NCI-H1092 (cell line): ENCODE results near the gene AGFG1.
"Not testable (repeated sequence)": the region's sequence is repeated elsewhere in the genome, so short reads cannot be mapped to it uniquely, and the experiment has no call there.

Experiments
- DNase-seq: peaks from one replicate; lab custom pipeline; 2025; lab: John Stamatoyannopoulos, UW

Gene AGFG1

DNA sequence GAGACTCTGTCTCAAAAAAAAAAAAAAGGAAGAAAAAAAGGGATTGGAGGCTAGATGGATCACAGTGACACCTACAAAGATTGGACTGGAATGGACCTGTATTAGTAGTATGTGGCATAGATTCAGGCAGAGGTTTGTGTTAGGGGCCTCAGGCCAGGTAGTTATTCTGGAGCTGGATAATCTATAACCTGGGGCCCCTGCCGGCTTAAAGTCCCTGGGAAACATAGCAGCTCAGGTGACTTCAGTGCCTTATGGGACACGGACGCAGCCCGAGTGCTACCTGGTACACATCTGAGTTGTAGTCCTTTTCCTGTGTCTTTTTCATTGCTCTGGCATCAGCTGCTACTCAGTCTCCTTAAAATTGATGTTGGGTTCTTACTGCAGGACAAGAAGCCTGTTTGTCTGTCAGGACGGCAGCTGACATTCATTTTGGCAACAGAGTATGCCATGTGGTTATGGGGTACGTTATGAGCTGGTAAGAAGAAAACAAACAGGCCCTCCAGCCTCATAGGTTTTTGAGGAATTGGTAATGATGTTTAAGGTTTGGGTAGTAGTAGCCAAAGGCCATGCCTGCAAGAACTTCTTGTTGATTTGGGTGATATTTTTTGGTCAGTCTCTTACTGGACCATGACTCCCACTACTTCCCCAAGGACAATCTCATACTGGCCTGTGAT is 27.8 kb downstream of the AGFG1 start:
- DNase-seq, result no peak

DNA sequence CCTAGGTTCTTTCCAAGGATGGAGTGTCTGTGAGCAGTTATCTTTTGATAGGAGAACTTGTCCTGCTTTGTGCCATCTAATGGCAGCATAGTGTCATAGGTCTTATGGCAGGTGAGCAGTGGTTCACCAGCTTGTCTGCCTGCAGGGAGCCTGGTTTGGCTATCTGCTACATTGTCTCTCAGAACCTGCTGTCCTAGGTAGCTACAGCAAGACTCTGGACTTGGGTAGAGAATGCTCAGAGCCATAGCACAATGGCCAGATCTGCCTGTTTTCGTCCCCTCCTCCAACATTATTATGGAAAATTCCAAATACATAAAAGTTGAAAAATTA is 28.3 kb downstream of the AGFG1 start:
- no peak for DNase-seq

DNA sequence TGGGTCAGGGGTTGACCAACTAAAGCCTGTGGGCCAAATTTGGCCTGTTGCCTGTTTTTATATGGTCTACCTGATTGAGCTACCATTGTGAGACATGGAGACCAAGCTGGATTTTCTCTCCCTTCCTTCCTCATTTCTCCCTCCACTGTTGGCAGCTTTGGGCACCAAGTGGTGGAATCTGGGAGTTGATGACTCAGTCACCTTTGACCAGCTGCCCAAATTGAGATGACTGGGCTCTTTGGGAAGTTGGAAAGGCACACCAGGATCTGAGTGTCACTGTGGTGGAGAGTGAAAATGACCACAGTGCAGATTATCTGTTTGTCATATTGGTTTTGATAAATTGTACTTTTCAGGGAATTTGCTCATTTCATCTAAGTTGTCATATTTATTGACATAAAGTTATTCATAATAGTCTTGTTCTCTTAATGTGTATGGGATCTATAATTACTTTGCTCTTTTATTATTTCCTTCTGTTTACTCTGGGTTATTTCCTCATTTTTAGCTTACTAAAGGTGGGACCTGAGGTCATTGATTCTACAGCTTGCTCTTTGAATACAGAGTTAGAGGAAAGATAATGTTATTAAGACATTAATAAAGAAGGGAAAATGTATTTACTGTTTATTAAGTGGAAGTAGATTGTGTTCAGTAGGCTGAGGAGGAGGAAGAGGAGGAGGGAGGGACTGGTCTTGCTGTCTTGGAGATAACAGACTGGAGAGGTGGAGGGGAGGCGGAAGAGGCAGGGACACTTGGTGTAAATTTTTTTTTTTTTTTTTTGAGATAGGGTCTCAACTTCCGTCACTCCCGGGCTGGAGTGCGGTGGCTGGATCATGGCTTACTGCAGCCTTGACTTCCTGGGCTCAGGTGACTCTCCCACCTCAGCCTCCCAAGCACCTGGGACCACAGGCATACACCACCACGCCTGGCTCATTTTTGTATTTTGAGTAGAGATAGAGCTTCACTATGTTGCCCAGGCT is 31.8 kb downstream of the AGFG1 start:
- no peak for DNase-seq

DNA sequence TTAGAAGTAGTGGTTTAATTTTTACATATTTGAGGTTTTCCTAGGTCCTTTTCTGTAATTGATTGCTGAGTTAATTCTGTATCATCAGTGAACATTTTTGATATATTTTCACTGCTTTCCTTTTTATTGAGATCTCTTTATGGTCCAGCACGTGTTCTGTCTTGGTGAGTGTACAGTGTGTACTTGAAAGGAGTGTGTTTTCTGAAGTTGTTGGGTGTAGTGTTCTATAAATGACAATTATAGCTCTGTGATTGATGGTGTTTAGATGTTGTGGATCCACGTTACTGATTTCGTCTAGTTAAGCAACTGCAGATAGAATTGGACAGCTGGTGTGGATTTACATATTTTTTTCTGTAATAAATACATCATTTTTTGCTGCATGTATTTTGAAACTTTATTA is 32.7 kb downstream of the AGFG1 start:
- no peak for DNase-seq

DNA sequence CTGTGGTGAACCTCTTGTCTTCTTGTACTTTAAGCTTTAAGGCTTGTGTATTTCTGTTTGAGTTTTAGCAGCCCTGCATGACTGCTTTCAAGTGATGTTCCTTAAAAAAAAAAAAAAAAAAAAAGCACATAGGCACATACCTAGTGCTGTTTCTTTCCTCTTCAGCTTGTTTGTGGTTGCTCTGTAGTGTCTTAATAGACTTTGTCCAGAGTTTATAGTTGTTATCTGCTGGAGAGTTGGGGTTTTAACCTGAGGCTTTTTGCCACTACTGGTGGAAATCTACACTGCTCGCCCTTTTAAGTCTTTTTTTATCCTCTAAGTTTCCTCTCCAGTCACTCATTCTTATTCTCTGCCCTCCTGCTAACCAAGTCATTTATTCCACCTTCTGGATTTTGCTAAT is 34.5 kb downstream of the AGFG1 start:
- DNase-seq, result no peak

DNA sequence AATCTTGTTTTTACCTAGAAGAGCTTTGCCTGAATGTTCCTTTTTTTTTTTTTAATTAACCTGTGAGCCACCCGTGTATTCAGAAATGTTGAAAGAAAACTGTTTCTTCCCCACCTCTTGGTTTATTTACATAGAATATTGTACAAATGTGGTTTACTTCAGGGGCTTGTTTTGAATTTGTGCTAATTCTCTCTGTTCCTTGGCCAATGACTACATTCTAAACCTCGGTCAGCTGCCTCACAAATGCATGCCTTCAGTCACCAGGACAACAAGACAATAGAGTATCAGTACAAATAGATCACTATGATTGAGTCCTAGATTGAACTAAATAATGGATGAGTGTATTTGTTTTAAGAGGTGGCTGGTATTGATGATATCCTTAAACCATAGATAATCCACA is 36.0 kb downstream of the AGFG1 start:
- DNase-seq, result no peak

DNA sequence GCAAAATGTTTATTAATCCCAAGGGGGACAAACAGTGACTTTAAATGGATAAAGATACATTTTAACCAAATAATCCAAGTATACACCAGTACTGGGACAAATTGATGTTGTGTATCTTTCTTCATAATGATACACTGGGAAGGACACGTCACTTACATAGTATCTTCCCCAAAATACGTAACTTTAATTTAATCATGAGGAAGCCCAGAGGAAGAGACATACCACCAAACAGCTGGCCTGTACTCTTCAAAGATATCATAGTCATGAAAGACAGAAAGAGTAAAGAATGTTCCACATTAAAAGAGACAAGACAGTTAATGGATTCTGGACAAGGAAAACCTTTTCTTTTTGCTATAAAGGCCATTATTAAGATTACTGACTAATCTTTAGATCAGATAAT is 37.1 kb downstream of the AGFG1 start:
- DNase-seq, result no peak

DNA sequence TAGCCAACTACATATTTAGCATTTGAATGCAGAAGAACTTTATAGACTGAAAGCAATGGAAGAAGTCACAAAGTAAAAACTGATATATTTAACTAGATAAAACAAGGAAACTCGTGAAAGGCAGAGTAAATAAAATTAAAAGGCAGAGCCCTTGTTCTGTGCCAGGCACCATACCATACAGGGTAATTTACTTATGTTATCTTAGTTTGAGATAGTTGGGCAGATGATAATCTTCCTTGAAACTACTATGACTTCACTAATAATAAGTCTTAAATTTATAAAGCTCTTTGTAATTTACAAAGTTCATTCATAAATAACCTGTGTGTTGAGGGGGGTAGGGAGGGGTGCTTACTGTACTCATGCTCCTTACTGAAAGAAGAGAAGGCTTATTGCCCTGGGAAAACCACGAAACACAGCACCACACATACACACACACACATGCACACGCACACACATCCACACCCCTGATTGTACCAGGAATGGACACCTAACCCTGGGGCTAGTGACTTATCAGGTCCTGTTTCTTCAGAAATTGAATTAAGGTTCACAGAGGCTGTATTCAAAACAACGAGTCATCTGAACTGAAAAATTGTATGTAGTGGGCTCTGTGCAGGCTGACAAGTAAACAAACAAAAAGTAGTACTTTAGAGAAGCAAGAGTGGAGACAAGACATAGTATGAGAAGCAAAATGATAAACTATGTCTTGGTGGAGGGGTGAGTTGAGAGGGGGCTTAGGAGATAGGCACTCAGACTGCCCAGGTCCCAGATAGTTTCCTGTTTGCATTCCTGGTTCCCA is 38.1 kb downstream of the AGFG1 start:
- DNase-seq, result no peak

DNA sequence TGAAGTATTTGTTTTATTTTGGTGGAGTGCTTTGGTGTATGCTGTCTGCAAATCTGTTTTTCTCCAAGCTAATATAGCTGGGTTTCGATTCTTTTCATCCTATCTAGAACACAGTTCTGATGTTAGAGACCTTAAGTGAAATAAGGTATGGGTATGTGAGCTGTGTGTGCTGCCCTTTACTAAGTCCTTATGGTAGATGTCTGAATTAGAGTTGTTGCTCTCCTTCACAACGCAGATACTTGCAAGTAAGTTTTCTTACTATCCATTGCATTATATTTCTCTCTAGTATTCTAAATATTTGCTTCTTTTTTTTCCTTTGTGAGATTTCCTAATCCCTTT is 38.6 kb downstream of the AGFG1 start:
- no peak for DNase-seq

DNA sequence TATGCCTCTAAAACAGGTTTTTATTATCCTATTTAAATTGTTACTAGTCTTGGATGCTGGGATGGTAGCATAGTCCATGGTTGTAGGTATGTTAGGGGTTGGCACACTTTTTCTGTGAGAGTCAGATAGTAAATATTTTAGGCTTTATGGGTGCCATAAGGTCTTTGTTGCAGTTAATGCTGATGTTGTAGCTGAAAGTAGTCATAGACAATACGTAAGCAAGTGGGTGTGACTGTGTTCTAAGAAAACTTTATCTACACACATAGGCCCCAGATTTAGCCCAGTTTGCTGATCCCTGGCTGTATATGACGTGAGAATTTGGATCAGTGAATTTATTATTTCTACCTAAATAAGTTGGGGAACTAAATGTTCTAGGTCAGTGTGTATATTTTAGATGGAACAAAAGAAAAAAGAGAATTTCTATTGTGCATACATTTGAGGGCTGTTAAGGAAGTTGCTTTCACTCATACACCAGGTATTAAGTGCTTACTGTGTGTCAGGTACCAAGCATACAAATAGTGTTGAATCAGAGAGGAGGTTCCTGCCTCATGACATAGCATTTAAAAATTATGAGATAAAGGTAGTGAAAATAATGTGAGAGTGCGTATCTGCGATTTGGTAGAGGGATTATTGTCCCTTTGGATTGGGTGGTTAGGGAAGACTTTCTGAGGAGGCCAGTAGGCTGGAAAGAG is 39.4 kb downstream of the AGFG1 start:
- no peak for DNase-seq

DNA sequence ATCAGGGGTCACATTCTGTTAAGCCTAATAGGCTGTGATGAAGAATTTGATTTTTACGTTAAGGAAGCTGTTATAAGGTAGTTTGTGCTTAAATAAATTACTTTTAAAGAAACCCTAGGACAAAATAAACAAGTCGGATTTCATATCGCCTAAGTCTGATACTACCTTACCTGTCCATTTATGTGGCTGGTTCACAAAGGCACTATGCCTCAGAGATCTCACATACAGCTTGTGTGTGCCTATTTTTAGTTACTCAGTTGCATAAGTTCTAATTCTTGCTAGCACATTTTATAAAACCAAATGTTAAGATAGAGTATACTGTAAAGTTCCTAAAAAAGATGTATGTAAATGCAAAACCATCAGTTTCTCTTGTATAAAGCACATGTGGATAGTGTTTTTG is 40.0 kb downstream of the AGFG1 start:
- DNase-seq, result no peak

DNA sequence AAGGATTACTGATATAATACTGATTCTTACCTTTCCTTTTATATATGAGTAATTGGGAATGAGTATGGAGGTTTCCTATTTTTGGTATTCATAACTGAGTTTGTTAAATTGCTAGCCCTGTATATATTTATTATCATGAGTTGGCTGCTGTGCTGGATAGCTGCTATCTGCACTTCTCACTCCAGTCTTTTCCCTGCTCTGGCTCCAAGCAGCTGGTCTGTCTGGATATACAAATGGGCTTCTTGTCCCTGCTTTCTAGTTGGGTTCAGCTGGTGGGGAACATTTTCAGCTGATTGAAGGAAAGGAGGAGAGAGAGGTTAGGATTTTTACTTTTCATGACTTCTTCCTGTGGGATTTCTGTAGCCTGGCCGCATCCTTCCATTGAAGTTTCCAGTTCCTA is 41.2 kb downstream of the AGFG1 start:
- DNase-seq, result no peak

DNA sequence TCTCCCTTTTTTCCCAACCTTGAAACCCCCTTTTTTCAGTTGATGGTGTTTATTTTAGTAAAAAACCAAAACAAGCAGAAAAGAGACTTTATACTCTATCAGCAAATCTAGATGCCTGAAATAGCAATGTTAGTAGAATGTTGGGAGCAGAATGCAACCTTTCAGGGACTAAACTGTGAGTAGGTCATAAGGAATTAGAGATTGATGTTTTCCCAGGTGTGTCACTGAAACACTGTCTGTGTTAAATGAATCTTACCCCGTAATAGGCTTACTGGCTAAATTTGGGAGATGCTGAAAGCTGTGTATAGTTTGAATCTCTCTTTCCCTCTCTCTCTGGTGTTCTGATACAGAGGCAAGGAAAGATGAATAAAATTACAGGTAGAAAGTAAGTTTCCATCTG is 43.8 kb downstream of the AGFG1 start:
- no peak for DNase-seq

DNA sequence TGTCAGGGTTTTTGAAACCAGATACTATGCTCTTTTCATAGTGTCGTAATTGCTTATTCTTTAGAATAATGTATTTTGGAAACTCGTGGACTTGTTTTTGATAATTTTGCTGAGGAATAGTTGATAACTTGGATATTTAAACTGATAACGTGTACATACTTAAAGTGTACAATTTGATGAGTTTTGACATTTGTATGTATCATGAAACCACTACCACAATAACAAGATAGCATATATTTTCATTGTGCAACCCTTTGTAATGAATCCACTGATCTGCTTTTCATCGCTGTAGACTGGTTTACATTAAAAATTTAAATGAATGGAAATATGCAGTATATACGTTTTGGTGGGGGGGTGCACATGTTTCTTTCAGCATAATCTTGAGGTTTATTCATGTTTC is 45.8 kb downstream of the AGFG1 start:
- DNase-seq, result no peak

DNA sequence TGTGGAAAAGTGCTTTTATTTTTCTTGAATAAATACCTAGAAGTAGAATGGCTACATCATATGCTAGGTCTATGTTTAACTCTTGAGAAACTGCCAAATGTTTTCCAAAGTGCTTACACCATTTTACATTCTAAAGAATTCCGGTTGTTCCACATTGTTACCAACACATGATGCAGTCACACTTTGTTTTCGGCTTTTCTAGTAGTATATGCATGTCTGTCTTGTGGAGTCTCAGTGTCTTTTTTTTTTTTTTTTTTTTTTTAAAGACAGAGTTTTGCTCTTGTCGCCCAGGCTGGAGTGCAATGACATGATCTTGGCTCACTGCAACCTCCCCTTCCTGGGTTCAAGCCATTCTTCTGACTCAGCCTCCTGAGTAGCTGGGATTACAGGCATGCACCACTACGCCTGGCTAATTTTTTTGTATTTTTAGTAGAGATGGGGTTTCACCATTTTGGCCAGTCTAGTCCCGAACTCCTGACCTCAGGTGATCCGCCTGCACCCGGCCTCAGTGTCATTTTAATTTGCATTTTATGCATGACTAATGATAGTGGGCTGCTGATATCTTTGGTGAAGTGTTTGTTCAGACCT is 46.4 kb downstream of the AGFG1 start:
- DNase-seq, result not testable (repeated sequence)

DNA sequence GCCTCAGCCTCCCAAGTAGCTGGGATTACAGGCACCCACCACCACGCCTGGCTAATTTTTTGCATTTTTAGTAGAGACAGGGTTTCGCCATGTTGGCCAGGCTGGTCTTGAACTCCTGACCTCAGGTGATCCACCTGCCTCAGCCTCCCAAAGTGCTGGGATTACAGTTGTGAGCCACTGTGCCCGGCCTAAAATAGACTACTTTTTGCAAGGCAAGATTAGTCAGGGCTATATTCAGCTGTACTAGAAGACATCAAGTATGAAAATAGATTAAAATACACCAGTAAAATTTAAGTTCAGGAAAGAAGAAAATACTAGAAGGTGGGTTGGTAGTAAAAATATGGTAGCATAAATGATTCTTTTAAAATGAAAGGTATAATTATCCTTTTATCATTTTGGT is 49.2 kb downstream of the AGFG1 start:
- not testable (repeated sequence) for DNase-seq

DNA sequence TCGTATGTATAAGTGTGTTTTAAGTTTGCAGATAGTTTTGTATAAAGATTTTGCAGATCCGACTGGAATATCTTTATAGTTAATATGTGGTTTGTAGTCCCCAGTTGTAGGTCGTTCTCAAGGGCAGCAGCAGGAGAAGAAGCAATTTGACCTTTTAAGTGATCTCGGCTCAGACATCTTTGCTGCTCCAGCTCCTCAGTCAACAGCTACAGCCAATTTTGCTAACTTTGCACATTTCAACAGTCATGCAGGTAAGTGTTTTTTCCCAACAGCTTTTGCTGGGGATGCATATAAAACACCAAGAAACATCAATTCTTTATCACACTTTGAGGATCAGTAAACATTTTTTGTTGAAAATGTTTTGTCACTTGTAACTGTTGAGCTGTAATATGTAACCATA is 52.7 kb downstream of the AGFG1 start:
- DNase-seq, result no peak

DNA sequence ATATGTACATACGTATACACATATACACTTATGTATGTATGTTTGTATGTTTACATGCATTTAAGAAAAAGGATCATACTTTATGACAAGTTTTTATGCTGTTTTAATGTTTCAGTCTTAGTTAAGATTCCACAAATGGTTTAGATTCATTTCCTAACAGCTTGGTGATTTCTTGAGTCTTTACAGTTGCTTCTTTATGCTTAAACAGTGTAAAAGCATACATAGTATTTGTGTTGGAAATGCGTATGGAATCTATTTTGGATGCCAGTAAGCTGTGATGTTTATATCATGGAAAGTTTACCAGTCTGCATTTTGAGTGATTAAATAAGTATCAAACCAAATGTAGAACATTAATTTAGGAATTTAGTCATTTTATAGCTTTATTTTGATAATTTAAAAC is 55.4 kb downstream of the AGFG1 start:
- no peak for DNase-seq

DNA sequence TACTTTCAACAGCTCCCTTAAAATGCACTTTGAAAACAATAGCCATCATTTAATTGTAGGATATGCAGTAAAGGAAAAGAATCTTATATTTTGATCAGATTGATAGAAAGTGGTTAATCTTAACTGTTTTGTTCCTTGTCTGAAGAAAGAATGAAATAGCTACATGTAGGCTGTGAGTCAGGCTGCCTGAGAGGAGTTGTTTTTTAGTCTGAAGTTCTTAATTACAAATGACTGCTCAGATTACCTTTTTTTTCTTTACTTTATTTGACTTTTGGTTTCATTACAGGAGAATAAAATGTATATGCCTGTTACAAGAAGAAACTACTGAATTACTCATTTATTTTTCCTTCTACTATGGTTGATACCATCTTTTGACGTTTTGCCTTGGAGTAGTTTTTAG is 56.8 kb downstream of the AGFG1 start:
- DNase-seq, result no peak

DNA sequence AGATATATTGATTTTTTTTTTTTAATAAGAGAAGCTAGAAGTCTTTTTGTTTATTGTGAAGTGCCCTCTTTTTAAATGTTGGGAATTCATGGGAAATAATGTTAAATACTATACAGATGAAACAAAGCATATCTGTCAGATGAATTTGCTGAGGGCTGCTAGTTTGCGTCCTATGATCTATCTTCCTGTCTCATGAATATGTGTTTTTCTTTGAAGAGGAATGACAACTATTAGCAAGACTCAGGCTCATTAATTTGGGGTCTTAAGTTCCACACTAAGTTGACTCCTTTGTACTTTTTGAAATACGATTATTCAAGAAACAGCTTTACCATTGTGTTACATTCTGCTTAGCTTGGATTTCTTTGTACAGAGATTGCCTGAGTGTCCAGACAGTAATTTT is 57.9 kb downstream of the AGFG1 start:
- DNase-seq, result no peak

DNA sequence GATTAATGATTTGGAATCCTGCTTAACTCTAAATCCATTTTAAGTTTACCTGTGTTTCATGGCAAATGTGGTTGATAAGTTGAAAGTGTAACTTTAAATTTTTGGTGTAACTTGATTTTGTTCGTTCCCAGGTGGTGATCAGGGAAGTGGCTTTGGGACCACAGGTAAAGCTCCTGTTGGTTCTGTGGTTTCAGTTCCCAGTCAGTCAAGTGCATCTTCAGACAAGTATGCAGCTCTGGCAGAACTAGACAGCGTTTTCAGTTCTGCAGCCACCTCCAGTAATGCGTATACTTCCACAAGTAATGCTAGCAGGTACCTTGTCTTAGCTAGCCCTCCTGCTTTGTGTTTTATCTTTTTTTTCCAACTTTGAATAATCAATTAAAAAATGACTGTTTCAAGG is 62.8 kb downstream of the AGFG1 start:
- DNase-seq, result no peak

DNA sequence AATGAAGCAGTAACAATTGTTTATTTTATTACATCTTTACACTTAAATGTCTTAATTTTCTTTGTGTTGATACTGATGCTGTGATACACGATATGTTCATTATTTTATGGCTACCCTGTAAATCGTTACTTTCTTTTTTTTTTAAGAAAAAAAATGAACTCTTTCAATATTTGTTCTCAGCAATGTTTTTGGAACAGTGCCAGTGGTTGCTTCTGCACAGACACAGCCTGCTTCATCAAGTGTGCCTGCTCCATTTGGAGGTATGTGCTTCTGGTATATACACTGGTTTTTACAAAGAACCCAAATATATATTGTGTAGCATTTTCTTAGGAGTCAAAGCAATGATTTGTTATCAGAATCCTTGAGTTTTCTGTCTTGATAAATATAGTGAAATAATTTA is 64.5 kb downstream of the AGFG1 start:
- DNase-seq, result no peak
